RKO (cell line): ENCODE data around the gene ILK.

Experiments
- DNase-seq: peaks from one replicate; pipeline ENCODE4 v3.0.0-alpha.2; 2016; ENCODE audit warnings: low spot score

ILK gene

DNA sequence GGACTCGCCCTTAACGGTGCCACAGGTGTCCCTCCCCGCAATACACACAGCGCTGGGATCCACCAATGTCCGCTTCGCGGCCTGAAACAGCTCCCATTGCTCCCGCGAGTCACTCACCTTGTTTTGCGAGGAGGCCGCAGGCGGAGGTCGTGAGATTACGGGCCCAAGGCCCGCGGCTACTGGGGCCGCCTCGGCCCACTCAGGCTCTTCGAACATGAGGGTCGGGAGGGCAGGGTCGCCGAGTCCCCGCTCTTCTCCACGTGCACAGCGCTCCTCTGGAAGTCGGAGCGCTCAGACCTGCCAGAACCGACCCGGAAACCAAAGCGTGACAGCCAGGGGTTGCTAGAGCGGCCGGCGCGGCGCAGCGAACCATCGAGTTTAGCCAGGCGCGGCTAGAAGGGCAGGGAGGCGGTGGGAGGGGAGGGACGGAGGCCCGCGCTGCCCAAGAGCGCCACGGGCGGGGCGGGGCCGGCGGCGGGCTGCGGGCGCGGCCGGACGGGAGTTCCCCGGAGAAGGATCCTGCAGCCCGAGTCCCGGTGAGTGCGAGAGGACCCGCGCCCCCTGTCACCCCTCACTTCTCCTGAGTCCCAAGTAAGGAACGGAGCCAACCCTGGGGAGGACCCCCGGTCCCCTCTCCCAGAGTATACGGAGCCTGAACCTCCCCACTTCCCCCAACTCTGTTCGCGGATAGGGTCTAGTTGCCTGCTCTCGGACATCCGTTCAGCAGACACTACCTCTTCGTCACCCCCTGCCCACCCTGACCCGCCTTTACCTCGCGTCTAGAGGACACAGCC lies at the start of gene ILK, which contains the start of gene RRP8:
ILK (plus strand) TSS at position 488 of the 794 bp plus-strand sequence. CDS start 498 bp downstream, outside the sequence.
RRP8 (minus strand) TSS at position 330 of the 794 bp plus-strand sequence; CDS start at position 216, 114 bp downstream.
- DNase-seq = peak; percentile 90

DNA sequence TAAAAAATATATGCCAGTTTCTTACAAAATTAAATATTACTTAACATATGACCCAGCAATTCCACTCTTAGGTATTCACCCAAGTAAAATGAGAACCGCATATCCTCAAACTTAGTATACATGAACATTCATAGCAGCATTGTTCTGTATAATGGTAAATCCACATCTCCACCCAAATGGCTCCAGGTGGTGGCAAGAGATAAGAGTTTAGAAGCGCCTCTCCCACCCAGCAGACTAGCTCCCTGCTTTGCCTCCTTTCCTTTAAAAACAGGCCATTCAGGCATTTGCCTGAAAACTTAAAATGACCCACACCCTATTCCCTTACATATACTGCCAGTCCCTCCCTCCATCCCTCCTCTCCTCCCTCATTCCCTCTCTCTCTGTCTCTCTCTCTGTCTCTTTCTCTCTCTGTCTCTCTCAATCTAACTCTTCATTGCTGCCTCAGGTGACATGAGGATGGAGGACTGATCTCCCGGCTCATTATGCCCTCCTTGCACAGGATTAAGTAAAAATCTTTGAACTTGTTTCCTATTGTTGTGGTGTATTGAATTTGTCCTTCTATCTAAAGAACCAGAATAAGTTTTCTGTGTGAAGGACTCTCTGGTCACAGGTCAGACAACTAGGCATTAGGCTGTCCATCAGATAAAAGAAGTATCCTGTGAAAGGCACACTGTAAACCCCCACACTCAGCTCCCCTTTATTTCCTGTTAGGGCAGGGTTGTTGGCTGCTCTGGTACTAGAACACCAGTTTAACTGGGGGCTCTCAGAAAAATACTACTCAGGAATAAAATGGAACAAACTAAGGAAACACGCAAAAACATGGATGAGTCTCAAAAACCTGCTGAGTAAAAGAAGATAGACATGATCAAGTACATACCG lies 48.5 kb upstream of the ILK start:
- DNase-seq = no peak

DNA sequence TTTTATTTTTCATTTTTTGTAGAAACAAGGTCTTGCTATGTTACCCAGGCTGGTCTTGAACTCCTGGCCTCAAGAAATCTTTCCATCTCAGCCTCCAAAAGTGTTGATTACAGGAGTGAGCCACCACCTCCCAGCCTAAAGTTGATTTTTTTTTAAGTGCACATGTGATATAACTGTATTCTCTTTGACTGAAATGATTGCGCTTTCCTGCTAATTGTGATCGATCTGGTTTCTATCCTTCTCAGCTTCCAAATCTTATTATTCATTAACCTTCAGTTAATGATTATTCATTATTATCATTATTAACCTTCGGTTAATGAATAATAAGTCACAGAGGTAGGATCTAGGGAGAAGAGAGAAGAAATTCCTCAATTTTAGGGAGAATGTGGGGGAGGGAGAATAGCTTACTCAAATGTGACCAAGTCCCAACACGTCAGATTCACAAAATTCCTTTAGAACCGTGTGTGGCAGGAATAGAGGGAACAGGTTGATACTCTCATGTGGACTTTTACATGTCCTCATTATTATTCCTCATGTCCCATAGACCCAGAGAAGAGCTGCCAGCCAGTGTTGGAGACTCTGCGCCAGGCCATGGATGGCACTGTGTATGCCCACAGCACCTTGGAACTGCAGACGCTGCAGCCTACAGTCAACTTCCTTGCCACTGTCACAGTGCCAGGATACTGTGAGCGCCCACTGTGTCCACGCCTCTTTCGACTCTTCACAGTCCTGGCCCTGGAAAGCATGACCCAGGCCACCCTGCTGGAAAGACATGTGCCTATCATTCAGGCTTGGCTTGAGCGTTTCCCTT lies 47.2 kb upstream of the ILK start:
- no peak for DNase-seq

DNA sequence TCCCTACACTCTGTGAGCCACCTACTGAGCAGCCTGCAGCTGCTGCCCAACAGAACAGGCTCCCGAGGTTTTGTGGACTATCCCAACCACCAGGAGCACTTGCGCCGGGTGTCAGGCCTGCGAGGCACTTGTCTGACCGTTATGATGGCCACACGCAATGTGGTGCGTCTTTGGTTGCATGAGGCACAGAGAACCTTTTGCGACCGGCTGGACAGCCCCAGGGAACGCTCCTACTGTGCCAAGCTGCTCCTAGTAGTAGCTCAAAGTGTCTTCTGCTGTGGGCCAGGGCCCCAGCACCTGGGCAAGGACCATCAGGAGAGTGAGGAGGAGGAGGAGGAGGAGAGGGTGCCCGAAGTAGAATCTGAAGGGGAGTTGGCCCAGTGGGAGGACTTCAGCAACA lies 46.5 kb upstream of the ILK start:
- no peak for DNase-seq

DNA sequence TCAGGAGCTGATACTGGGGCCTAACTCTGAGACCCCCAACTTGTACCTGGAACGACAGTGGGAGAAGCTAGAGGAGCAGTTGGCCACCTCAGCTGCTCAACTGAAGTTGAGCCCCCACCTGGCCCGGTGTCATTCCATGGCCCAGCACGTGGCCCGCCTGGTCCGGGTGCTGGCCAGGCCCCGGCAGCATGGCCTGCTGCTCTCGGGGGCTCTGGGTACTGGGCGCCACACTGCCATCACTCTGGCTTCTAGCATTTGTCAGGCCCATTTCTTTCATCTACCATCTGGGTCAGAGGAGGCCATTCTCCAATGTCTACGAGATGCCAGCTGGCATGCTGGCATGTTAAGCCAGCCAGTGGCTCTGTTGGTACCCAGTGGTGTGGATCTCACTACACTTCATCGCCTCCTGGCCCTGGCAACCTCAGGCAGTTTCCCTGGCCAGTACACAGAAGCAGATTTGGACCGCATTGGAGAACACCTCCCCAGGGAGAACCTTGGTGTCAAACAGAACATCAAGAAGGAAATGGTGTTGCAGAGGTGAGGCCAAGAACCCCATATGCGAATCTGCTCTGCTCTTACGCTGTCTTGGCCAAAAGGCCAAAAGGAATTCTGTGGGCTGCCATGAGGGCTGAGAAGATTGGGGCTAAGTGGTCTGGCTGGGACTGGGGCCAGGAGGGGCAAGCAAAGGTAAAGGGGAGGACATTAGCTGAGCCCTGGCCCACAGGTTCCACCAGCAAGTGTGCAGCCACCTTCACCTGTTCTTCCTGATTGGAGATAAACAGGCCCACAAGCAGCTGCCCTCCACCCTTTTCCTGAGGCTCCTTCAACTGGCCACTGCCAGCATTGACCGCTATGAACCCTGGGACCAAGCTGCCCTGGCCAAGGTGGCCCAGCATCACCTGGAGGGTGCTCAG lies 45.6 kb upstream of the ILK start:
- DNase-seq = no peak

DNA sequence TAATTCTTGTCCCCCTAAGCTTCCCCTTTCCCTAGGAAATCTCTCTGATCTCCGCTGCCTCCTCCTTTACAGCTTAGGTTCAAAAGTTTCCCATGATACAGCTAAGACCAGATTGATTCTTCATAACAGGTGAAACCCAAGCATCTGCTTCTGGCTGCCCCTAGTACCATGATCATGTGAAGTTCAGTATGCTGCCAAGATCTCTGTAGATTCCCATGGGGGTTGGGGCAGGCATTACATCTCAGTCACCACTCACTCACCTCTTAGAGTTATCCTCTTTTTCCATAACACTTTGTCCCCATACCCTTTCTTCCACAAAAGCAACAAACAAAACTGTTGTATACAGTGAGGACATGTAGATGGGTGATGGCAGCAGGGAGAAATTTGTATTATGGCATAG lies 44.2 kb upstream of the ILK start:
- DNase-seq = no peak

DNA sequence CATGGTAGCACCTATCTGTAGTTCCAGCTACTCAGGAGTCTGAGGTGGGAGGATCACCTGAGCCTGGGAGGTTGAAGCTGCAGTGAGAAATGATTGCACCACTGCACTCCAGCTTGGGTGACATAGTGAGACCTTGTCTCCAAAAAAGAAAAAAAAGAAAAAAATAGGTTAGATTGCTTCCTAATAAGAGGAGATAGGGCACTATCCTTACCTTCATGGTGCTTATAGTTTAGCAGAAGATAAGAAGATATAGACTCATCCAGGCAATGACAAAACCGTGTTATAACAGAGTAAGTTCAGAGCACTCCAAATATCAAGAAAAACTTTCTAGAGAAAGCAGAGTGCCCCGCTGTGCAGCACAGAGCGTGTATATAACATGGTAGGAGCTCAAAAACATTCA lies 42.3 kb upstream of the ILK start:
- no peak for DNase-seq

DNA sequence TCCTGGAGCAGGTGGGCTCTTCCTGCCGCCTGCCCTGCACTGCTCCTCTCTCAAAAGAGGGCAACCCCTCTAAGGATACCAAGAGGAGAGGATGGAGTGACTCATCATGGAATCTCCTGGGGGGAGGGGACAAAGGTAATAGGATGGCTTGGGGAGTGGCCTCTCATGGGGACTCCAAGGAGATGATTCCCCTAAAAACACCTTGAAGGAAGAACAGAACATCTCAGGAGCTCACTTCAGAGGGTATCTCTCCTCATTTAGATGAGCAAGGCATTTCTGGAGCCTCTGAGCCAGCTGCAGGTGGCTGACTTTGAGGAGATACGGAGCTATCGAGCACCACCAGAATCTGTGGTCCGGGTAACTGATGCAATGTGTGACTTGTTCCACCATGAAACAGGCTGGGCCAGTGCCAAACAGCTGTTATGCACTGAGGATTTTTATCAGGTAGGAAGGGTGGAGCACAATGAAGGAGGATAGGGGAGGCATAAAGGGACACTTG lies 40.4 kb upstream of the ILK start:
- DNase-seq = no peak

DNA sequence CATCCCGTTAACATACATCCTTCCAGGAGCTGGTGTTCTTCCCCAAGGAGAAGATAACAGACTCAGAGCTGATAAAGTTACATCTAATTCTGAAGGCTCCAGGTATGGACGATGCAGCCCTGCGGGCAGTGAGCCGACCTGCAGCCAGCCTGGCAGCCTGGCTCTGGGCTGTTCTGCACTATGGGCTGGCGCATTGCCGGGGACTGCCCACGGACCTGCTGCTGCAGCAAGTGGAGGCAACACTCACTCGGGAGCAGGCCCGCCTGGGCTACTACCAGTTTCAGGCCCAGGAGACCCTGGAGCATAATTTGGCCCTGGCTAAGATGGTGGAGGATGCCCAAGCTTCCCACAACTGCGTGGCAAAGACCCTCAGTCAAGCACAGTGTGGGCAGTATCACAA lies 39.9 kb upstream of the ILK start:
- no peak for DNase-seq

DNA sequence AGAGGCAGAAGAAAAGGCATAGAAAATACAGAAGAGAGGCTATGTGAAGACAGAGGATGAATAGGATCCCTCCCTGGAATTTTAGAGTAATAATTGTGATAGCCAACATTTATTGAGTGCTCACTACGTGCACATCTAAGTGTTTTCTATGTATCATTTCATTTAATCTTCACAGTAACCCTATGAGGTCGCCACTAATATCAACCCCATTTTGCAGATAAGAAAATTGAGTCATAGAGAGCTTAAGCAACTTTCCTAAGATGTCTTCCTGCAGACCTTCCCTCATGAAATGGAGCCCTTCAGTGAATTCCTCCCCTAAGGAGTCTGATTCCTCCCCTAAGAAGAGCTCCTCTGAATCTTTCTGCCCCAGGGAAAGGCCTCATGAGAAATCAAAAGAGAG lies 38.2 kb upstream of the ILK start:
- no peak for DNase-seq

DNA sequence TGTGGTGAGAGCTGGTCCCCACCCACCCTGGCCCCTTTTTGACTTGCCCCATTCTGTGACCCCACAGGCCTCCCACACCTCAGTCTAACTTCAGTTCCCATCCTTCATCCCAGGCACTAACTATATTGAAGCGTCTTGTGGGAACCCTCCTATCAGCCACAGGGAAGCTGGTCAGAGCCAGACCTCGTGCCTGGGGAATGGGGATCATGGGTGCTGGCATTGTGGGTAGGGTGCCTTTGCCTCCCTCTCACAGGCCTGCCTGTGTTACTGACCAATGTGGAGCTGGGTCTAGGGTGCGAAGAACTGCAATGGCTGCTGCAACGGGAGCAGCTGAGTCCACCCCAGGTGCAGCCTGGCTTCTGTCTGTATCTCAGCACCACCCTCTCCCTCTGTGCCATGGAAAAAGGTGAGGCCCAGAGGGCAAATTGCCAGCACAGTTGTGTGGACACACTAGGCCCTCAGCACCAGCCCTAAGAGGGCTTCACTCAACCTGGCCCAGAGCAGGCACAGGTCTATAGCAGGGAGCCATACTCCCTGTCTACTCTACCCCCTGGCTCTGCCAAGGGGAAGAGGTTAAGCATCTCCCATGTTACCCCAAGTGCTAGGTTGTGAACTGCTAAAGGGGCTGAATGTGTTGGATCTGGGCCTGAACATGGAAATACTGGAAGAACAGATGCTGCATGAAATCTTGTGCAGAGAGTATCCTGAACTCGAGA lies 37.4 kb upstream of the ILK start:
- DNase-seq = no peak

DNA sequence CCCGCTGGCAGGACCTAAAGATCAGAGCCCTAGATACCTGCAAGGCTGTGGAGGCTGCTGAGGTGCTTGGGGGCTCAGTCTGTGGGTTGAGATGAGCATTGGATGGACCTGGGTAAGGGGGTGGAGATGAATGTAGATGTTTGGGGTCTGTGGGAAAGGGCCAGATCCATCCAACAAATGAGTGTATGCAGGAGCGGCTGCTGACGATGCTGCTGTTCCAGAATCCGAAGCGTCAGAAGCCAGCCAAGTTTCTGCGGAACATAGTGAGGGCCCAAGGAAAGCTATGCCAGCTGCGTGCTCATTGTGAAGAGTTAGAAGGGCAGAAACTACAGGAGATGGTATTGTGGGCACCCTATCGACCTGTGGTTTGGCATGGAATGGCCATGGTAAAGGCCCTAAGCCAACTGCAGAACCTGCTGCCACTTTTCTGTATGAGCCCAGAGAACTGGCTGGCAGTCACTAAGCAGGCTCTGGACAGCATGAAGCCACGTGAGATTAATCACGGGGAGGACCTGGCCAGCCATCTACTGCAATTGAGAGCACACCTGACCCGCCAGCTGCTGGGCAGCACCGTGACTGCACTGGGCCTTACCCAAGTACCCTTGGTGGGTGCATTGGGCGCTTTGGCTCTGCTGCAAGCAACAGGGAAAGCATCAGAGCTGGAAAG lies 36.7 kb upstream of the ILK start:
- DNase-seq = no peak

DNA sequence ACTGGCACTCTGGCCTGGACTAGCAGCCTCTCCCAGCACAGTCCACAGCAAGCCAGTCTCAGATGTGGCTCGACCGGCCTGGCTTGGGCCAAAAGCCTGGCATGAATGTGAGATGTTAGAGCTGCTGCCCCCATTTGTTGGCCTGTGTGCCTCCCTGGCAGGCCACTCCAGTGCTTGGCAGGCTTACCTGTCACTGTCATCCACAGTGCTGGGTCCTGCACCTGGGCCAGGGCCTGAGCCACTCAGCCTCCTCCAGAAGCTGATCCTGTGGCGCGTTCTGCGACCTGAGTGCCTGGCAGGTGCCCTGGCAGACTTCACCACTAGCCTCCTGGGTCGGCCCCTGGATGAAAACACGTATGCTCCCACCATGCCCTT lies 36.2 kb upstream of the ILK start:
- DNase-seq = no peak

DNA sequence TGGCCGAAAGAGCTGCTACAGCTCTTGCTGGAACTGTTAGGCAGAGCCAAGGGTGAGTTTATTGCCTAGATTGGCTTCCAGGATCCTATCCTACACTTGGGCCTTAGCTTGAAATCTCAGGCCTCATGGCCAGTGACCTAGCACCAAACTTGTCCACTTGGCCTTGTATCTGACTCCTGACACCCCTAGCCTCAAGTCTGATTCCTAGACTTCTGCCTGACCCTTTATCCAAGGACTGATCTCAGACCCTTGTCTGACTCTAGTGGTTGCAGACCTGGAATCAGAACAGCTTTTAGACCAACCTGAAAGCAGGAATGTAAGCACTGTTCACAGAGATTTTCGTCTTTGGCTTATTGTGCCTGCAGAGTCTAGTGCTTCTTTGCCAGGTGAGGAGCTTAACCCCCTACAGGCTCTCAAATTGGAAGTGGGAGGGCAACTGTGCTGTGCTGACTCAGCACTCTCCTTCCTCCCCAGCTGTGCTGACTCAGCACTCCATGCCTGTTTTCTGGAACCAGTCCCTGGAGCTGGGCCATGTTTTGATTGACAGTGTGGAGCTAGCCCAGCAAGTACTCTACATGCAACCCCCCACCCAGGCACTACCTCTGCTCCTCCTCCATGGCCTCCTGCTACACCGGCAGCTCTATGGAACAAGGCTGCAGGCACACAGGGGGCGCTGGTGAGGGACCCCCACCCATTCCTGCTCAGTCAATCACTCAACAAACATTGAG lies 35.2 kb upstream of the ILK start:
- peak; percentile 32 for DNase-seq

DNA sequence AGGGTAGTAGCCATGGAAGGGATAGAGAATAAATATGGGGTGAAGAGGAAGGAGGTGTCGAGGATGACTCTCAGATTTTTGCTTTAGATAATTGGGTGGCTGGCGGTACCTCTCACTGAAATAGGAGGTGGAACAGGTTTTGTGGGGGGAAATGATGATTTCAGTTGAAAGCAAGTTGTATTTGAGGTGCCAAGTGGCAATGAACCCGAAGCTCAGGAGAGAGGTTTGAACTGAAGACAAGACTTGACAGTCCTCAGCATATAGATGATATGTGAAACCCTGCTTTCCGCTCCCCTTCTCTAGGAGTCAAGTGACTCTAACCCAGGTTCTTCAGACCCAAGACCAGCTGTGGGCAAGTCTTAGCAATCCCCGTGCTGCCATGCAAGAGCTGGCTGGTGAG lies 33.9 kb upstream of the ILK start:
- DNase-seq = no peak

DNA sequence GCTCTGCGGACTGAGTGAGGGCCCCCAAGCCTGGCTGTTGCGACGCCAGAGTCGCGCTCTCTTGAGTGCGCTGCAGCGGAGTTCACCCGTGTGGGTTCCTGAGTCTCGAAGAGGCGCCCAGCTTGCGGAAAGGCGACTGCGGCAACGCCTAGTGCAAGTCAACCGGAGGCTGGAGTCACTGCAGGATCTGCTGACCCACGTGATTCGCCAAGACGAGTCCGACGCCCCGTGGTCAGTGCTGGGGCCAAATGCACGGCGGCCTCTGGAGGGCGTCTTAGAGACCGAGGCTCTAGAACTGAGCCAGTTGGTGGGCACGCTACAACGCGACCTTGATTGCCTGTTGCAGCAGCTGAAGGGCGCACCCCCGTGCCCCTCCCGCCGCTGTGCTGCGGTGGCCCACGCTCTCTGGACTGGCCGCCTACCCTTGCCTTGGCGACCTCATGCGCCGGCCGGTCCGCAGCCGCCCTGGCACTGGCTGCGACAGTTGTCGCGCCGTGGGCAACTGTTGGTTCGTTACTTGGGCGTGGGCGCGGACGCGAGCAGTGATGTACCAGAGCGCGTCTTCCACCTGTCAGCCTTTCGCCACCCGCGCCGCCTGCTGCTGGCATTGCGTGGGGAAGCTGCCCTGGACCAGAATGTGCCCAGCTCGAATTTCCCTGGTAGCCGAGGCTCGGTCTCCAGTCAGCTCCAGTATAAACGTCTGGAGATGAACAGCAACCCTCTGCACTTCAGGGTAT lies 32.7 kb upstream of the ILK start:
- no peak for DNase-seq

DNA sequence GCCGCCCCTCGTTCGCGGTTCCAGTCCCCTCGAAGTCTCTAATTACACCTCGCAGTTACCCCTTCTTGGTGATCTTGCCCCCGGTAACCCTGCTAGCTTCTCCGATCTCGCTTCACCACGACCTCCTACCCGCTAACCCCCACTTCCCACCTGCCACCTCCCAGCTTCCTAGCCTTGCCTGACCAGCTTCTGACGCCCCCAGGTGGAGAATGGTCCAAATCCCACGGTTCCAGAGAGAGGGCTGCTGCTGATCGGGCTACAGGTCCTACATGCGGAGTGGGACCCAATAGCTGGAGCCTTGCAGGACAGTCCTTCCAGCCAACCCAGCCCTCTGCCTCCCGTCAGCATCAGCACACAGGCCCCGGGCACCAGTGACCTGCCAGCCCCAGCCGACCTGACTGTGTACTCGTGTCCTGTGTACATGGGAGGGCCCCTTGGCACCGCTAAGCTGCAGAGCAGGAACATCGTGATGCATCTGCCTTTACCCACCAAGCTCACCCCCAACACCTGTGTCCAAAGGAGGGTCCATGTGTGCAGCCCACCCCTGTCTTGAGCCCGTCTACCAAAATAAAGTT lies 32.1 kb upstream of the ILK start:
- DNase-seq = no peak

DNA sequence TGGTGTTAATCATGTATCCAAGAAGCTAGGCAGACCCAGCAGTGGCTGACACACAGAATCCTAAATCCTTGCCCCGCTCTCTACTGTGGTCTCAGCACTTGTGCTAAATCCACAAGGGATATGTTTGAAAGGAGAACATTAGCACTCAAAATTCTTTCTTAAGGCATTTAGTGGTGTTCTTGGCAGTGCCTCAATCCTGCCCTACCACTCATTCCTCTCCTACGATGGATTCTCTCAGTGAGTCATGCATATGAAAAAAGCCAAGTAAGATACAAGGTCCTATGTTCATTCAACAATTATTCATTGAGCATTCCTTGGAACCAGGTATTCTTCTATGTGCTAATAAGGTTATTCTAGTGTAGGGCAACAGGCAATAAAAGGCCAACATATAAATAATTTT lies 31.4 kb upstream of the ILK start:
- no peak for DNase-seq
